Parathyroid adenoma (tissue), 2 donors: Measurements from ENCODE around the gene SRRD.

Source experiments
- H2AFZ ChIP-seq: fragments of 300-600 bp; sonication (generic); one replicate; pipeline ENCODE4 v1.7.0; 2017; ENCODE audit warnings: antibody characterized with exemption, mild to moderate bottlenecking
- H3K27ac ChIP-seq: fragments of 300-600 bp; sonication (generic); one replicate; pipeline ENCODE4 v1.7.0; 2017
- H3K27me3 ChIP-seq: fragments of 300-600 bp; sonication (generic); one replicate; pipeline ENCODE4 v1.7.0; 2017; ENCODE audit warnings: low read length; ENCODE audit not compliant: control insufficient read depth, insufficient read depth
- H3K36me3 ChIP-seq: fragments of 300-600 bp; sonication (generic); one replicate; pipeline ENCODE4 v1.7.0; 2017; ENCODE audit warnings: low read length; ENCODE audit not compliant: control insufficient read depth, insufficient read depth
- H3K4me1 ChIP-seq: fragments of 300-600 bp; sonication (generic); one replicate; pipeline ENCODE4 v1.7.0; 2017; ENCODE audit warnings: control low read depth
- H3K4me2 ChIP-seq: fragments of 300-600 bp; sonication (generic); one replicate; pipeline ENCODE4 v1.7.0; 2017; ENCODE audit warnings: low read length
- H3K4me3 ChIP-seq: fragments of 300-600 bp; sonication (generic); one replicate; pipeline ENCODE4 v1.7.0; 2017; ENCODE audit warnings: low read depth, low read length
- H3K79me2 ChIP-seq: fragments of 300-600 bp; sonication (generic); one replicate; pipeline ENCODE4 v1.7.0; 2017; ENCODE audit warnings: control low read depth
- H3K9ac ChIP-seq: fragments of 300-600 bp; sonication (generic); one replicate; pipeline ENCODE4 v1.7.0; 2017; ENCODE audit warnings: mild to moderate bottlenecking
- H3K9me3 ChIP-seq: fragments of 300-600 bp; sonication (generic); one replicate; pipeline ENCODE4 v1.7.0; 2017; ENCODE audit warnings: low read length; ENCODE audit not compliant: control insufficient read depth
- CTCF ChIP-seq: fragments of 300-600 bp; sonication (generic); IDR thresholded peaks from one replicate; pipeline ENCODE4 v1.7.0; 2017; ENCODE audit warnings: antibody characterized with exemption, mild to moderate bottlenecking
- donor health status: primary hyperparathyroidism.

SRRD gene

GRCh38 chr22:26522012-26522411 lies 38.3 kb downstream of the SRRD start:
- Histone ChIP-seq H3K4me1 (no peaks in the 10 kb centered on the region), H3K27ac (no peak overlapping the region), H3K79me2 (no peaks in the 10 kb centered on the region), H2AFZ (no peak overlapping the region), H3K27me3 (no peaks in the 10 kb centered on the region), H3K4me2 (no peak overlapping the region), H3K9ac (no peak overlapping the region), H3K9me3 (no peaks in the 10 kb centered on the region), H3K36me3 (no peaks in the 10 kb centered on the region), H3K4me3 (no peak overlapping the region)
- TF ChIP-seq CTCF: no peak

DNA sequence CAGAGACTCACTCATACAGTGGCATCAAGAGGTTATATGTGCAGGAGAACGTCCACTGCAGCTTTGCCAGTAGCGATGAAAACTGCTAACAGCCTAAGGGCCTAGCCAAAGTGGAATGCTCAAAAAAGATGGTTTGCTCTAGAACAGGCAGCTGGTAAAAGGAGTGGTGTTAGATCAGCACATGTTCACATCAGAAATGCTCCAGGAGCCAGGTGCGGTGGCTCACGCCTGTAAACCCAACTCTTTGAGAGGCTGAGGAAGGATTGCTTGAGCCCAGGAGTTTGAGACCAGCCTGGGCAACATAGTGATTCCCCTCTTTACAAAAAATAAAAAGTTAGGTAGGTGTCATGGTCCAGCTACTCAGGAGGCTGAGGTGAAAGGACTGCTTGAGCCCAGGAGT lies 38.9 kb downstream of the SRRD start:
- Histone ChIP-seq H2AFZ (no peak overlapping the region), H3K4me2 (no peak overlapping the region), H3K4me1 (no peaks in the 10 kb centered on the region), H3K4me3 (no peak overlapping the region), H3K79me2 (no peaks in the 10 kb centered on the region), H3K36me3 (no peaks in the 10 kb centered on the region), H3K27ac (no peak overlapping the region), H3K9ac (no peak overlapping the region), H3K27me3 (no peaks in the 10 kb centered on the region), H3K9me3 (no peaks in the 10 kb centered on the region)
- TF ChIP-seq CTCF: no peak

GRCh38 chr22:26524870-26525269 lies 41.2 kb downstream of the SRRD start:
- no peak overlapping the region for H3K4me2 ChIP-seq
- no peak overlapping the region for H3K27ac ChIP-seq
- no peaks in the 10 kb centered on the region for H3K9me3 ChIP-seq
- H3K9ac ChIP-seq: no peak overlapping the region
- no peaks in the 10 kb centered on the region for H3K27me3 ChIP-seq
- no peak for TF ChIP-seq CTCF
- H3K79me2 ChIP-seq: no peaks in the 10 kb centered on the region
- no peak overlapping the region for H2AFZ ChIP-seq
- H3K36me3 ChIP-seq: no peaks in the 10 kb centered on the region
- H3K4me3 ChIP-seq: no peak overlapping the region
- no peaks in the 10 kb centered on the region for H3K4me1 ChIP-seq

- no peaks in the 10 kb centered on the region for H3K9me3 ChIP-seq
- no peaks in the 10 kb centered on the region for H3K4me1 ChIP-seq
- H3K79me2 ChIP-seq: no peaks in the 10 kb centered on the region
- no peaks in the 10 kb centered on the region for H3K27me3 ChIP-seq
- TF ChIP-seq CTCF: no peak
- H3K9ac ChIP-seq: no peak overlapping the region
- H3K36me3 ChIP-seq: no peaks in the 10 kb centered on the region
- no peak overlapping the region for H3K4me2 ChIP-seq
- no peak overlapping the region for H3K27ac ChIP-seq
- H3K4me3 ChIP-seq: no peak overlapping the region
- H2AFZ ChIP-seq: no peak overlapping the region
Observed at GRCh38 chr22:26525946-26526564, 42.4 kb downstream of the SRRD start.

- no peaks in the 10 kb centered on the region for H3K4me1 ChIP-seq
- no peaks in the 10 kb centered on the region for H3K9me3 ChIP-seq
- no peaks in the 10 kb centered on the region for H3K36me3 ChIP-seq
- H3K27me3 ChIP-seq: no peaks in the 10 kb centered on the region
- no peak overlapping the region for H2AFZ ChIP-seq
- H3K79me2 ChIP-seq: no peaks in the 10 kb centered on the region
- TF ChIP-seq CTCF: no peak
- no peak overlapping the region for H3K4me2 ChIP-seq
- H3K27ac ChIP-seq: no peak overlapping the region
- H3K9ac ChIP-seq: no peak overlapping the region
- no peak overlapping the region for H3K4me3 ChIP-seq
Observed at GRCh38 chr22:26527167-26527566, 43.5 kb downstream of the SRRD start.
